HG02571 (cell line): ENCODE data around the gene OAT.
"Not testable (repeated sequence)": the region's sequence is repeated elsewhere in the genome, so short reads cannot be mapped to it uniquely, and the experiment has no call there.

Experiments used
- ATAC-seq: cut with Tn5 transposase; IDR thresholded peaks from one replicate; pipeline ENCODE4 v1.9.1; 2021; ENCODE audit warnings: mild to moderate bottlenecking, moderate library complexity; ENCODE audit not compliant: unreplicated experiment

OAT gene

DNA sequence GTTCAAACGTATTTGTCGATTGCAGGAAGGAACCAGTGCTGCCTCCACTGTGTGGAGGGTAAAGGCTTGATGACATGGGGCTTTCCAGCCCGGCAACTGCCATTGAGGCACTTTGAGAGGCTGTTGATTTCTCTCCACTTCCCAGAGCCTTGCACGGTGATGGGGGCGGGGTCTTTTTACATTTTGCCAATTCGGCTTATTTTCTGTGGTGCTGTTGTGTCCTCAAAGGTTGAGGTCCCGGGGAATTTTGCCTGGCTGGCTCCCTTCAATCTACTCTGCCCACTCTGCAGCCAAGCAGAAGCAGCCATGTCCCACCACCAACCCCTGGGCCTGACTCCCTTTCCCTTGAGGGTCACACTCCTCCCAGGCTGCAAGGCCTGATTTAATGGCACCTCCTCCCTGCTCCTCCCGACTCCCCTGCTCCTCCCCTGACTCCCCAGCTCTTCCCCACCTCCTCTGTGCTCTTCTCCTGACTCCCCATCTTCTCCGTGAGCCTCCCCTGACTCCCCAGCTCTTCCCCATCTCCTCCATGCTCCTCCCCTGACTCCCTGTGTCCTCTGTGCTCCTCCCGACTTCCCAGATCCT is 39.0 kb downstream of the OAT start:
- ATAC-seq: no peak

DNA sequence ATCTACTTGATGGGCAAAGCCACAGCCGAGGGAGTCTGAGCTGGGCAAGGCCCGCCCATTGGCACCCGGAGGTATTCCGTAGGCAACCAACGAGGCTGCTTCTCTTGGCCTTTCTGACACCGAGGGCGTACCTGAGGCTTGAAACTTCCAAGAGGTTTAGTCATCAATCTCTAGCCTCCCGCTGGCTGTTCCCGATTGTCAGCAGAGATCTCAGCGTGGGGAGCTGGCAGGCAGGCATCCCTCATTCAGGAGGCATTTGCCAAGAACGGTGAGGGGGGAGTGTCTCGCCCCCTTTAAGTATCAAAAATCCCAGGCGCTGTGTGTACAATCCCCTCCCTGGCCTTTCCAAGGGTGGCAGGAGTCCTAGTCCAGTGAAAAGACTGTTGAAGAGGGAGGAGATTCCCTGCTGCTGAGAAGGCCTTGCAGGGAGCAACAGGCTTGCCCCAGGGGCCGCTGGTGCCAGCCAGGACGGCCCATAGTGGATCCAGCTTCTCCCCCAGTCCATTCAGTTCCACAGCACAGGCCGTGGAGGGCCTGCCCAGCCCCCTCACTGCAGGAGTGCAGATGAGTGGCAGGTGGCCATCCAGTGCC is 39.7 kb downstream of the OAT start:
- ATAC-seq: no peak

DNA sequence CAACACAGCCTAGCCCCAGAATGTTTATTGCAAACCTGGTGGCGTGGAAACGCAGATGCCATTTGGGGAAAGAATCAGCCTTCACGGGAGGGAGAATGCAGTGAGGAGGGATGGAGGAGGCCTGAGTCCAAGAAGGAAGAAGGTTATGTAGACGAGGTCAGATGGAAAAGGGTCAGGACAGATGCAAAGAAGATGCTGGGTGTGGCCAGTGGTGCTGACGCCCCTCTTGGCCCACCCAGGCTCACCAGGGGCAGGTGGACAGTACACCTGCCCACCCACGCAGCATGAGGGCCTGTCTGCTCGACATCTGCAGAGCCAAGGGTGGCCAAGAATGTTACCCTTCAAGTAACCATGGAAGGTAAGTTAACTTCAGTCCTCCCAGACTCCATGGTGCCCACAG is 40.5 kb downstream of the OAT start:
- ATAC-seq: no peak

DNA sequence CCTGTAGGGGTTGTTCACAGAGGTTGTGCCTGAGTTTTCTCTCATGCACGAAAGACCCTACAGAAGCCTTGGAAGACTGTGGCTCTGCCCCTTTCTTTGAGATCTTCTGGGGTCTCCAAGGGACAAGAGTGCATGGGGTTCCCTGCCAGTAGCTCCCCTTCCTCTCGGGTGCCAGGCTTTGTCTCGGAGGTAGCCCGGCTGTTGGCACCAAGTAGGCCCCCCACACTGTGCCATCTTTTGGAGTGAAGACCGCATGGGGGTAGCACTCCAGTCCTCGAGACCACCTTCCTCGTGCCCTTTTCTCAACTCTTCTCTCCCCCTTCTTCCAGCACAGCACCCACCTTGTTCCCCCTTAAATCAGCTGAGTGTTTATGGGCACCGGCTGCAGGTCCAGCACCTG is 41.6 kb downstream of the OAT start:
- ATAC-seq: no peak

DNA sequence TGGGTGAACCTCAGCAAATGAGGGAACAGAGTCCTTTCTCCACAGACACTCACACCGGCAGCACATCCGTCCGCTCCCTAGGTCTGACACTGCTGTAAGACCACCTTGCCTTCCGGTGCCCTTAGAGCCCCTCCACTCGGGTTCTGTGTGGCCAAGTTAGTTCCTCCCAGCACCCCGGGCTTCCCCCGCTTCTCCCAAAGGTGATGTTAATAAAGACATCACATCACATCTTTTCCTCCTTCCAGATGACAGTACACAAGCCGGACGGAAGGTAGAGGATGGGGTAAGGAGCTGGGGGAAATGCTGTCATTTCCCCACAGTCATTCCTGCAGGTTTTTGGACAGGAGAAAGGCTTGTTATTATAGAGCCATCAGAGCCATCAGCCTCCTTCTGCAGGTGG is 42.3 kb downstream of the OAT start:
- ATAC-seq: no peak

DNA sequence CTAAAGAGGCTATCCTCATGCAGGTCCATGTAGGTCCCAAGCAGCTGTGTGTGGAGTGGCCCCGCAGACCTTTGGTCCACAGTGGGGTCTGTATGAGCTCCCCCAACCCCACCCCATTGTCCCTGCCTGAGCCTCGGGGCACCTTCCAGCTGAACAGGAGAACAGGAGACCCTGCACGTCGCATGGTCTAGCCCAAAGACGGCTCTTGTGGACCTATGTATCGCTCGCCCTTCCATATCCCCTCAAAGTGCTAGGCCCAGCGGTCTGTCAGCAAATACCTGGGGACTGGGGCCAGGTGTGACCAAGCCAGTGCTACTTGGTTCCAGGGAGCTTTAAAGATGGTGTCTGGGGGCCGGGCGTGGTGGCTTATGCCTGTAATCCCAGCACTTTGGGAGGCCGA is 43.0 kb downstream of the OAT start:
- no peak for ATAC-seq

DNA sequence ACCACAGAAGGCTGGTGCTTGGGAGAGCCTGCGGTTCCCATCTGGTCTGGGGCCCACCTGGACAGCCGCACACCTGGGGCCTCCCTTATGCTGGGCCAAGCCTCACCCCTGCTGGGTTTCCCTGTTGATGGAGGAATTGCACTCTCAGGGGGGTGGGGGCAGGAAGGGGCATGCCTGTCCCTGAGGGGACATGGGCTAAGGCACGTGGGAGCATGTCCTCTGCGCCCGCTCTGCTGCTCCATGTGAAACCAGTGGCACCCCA is 43.4 kb downstream of the OAT start:
- no peak for ATAC-seq

DNA sequence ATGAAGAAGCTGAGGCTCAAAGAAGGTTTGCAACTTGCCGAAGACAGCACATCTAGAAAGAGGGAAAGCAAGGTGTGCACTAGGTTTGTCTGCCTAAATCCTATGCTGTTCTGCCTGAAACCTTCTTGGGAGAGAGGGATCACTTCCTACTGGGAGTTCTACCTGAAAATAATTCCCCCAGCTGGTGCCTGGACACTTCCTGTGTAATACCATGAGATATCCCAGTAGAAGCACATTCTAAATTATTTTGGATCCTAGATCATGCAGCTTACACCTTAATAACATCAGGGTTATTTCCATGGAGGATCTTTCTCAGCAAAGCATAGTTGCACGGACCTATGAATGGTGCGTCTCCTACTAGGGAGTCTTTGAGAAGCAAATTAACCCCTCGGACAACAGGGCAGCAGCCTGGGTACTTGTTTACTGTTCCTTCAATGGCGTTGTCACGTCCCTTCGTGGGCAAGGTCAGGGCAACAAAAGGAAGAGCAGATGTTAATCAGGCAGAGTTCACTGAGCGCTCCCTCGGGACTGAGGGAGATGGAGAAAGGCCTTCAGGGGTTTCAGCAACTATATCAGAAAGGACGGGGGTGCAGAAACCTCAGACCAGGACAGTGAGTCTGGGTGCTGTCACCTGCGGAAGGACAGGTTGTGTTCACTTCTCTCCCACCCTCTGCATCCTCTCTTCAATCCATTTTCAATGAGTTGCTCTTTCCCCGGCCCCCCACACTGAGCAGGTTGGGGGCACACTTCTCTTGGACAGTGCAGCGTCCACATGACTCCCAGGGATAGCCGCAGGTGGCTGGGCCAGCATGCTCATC is 44.0 kb downstream of the OAT start:
- no peak for ATAC-seq

DNA sequence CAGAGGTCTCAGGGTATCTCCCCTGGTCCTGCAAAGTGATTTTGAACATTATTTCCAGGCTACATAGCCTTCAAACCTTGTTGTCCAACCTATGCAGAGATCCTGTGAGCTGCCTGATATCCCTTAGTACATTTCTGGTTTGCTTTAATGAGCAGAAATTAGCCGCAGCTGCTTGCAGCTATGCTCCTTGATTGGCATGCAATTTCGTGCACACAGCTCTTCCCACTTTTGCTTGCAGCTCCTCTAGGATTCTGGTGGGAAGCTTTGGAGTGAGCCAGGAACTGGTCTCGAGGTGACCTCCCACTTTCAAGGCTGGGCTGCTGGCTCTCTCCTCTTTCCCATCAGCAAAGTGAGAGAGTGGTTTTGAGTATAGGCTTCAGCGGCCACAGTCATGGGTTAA is 45.8 kb downstream of the OAT start:
- ATAC-seq: no peak

DNA sequence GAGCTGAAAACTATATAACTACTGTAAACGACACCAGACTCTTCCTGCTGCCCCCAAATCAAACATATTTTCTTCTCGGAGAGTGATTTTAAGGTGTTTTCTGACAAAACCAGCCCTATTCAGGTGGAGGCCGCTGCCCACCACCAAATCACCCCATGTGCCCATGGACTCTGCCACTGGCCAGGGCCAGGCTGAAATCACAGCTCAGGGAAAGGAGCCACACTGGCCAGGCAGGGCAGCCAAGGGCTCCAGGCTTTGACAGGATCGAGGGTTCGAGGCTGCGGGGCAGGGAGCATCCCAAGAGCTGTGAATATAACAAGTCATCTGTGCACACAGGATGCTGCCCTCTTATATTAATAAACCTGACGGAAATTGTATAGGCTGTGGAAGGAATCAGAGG is 48.3 kb downstream of the OAT start:
- no peak for ATAC-seq

DNA sequence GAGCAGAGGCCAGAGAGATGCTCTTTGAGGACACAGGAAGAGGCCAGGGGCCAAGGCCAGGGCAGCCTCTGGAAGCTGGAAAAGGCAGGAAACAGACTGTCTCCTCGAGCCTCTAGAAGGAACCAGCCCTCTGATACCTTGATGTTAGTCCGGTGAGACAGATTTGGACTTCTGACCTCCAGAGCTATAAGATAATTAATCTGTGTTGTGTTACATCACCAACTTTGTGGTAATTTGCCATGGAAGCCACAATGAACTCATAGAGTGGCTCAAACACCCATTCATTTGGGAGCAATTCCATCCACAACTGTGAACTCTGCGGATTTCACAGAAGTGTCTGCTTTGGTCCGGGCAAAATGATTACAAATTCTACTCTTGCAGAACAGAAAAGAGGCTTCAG is 48.7 kb downstream of the OAT start:
- no peak for ATAC-seq

DNA sequence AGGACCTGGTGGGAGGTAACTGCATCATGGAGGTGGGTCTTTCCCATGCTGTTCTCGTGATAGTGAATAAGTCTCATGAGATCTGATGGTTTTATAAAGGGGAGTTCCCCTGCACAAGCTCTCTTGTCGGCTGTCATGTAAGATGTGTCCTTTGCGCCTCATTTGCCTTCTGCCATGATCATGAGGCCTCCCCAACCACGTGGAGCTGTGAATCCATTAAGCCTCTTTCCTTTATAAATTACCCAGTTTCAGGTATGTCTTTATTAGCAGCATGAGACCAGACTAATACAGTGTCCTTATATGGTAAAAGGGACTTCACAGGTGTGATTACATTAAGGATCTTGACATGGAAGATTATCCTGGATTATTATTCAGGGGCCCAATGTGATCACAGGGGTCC is 49.2 kb downstream of the OAT start:
- ATAC-seq: not testable (repeated sequence)

DNA sequence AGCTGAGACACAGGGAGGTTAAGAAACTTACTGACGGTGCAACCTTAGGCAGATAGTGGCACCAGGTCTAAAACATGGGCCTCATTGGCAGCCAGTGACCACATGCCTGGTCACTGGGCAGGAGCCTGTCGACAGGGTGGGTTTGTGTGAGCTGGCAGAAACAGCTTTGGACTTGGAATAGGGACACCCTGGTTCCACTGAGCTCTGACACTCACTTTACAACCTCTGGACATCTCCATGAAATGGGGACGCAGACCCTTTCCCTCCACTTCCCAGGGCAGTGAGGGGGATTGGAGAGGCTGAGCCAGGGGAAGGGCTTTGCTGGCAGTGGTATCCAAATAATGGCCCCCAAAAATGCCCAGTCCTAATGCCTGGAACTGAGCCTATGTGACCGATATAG is 49.7 kb downstream of the OAT start:
- no peak for ATAC-seq

DNA sequence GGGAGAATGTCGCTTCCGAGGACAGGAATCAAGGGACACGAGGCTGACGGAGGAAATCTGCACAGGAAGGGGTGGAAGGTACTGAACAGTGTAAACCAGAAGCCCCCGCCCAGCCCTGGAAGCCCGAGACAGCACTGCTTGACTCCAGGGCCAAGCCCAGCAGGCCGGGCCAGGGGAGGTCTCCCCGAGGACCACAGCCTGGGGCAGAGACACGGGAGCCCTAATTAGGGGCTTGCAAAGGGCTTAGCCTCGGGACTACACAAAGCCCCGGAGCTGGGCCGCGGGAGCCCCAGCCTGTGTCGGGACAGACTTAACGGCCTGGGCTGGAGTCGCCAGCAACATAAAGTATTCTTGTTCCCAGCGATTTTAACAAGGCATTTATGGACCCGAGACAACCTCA is 50.8 kb downstream of the OAT start:
- ATAC-seq: no peak

DNA sequence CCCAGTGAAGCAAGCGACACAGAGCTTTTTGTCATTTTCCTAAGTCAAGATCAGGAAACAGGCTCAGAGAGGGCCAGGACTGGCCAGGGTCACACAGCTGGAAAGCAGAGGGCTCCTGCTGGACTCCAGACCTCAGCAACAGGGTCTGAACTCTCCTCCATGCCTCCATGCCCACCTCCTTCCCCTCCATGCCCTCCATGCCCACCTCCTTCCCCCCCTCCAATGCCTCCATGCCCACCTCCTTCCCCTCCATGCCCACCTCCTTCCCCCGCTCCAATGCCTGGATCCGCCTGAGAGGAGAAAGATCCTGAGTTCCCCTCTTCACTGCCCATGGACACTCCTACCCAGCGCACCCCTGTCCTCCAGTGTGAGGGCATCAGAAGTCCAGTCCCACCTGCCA is 51.3 kb downstream of the OAT start:
- ATAC-seq: no peak

DNA sequence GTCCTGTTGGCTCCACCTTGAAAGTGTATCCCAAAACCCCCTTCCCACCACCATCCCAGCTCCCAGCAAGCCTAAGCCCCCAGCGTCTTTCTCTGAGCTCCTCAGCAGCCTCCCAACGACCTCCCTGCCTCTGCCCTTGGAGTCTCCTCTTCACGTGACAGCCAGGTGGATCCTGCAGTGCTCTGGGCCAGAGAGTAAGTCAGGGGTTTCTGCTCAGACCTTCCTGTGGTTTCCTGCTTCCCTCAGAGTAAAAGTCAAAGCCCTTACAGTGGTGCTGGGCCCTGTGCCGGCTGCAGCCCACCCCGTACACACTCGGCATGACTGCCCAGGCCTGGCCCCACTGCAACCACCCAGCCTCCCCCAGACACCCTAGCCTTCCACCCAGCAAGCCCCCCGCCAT is 51.9 kb downstream of the OAT start:
- ATAC-seq: no peak

DNA sequence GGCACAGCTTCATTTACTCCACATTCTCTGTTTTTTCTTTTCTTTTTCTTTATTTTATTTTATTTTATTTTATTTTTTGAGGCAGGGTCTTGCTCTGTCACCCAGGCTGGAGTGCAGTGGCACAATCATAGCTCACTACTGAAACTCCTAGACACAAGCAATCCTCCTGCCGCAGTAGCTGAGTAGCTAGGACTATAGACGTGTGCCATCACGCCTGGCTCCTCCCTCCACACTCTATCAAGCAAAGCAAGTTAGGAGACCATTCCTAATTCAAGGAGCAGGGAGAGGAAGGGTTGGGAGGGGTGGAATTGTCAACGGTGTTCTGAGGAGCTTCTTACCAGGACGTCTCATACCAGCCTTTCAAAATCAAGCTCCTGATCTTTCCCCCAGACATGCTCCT is 52.4 kb downstream of the OAT start:
- ATAC-seq: no peak

DNA sequence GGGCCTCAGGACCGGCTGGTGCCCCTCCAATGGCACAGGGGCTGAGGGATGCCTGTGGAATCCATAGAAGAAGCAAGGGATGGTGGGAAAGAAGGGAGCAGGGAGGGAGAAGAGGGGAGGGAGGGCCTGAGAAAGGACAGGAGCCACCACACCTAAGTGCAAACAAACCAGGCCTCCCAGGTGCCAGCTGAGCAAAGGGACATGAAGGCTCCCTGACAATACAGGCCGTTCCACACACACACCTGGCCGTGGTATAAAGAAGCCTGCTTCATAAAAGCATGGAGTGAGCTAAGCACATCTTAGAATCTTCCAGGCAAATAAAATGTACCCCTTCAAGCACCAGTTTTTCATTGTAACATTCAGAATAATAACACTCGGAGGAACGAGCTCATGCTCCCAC is 54.0 kb downstream of the OAT start:
- ATAC-seq: no peak

DNA sequence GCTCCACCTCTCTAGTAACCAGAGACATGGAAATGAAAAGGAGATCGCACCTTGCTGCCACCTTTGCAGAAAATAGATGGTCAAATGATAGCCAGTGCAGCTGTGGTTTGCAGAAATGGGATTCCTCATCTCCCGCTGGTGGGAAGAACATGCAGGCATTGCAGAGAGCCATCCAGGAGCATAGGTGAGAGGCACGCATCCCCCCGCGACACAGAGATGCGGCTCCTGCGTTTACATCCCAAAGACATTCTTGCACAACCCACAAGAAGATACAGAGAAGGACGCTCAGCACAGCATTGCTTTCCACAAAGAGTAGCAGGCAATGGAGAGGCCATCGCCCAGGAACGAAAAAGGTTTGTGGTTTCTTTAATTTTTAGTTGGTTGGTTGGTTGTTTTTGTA is 56.2 kb downstream of the OAT start:
- no peak for ATAC-seq

DNA sequence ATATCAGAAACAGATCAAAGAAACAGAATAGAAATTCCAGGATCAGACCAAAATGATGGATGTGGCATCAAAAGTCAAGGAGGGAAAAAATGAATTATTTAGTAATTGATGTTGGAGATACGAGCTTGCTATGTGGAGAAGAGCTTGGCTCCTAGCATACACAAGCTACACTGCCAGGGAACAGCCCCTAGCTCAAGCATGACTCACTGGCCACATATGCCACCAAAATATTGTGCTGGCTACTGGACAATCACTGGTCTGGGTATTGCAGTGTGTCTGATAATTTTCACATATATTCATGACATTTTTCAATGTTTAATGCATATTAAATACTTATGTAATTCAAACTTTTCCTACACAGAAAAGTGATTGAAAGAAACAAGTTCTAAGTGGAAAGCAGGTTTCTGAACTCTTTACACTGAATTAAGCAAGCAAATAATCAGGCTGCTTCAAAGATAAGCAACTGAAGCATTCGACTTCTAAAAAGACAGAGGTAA is 59.3 kb downstream of the OAT start:
- no peak for ATAC-seq

DNA sequence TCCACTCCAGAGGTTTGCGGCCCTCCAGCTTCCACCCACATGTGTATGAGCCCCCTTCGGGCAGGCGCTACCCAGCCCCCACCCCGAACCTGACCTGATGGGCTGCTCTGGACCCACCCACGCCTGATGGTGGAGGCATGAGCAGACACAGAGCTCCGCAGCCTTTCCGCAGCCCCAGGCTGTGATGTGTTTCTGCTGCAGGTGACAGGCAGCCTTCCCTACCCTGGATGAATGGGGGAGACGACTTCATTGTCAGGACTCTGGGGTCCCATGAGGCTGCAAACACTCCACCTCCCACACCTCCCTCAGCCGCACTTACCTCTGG is 61.2 kb downstream of the OAT start:
- no peak for ATAC-seq

DNA sequence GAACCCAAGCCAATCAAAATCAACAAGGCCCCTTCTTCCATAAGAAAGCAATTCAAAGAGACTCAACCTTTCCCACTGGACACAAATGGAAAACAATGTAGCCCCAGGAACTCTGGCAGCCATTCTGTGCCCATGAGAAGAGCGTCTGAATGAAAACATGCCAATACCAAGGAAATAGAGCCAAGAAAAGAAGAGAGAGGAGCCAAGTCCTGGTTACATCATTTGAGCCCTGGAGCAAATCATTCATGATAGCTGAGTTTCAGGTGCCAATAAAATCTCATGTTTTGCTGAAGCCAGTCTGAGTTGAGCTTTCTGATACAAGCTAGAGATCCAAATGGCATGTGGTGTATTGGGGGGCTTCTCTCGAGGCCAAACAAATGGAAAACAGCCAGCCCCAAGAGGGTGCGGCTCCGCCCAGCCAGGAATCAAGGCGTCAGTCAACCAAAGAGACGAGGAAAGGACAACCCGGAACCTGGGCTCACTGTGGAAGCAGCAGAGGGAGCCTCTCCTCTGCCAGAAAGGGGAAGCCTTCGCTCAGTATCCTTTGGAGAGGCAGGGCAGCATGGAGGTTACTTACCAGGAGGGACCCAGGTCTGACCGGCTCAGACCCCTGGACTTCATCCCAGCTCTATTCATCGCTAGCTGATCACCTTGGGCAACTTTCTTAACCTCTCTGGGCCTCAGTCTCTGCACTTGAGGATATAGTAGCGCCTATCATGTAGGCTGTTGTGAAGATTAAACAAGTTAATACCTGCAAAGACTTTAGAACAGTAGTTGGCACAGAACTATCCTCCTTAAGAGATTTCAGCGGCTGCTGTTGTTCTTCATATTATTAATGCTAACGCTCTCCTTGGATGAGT is 61.8 kb downstream of the OAT start:
- ATAC-seq: no peak
